Ishikawa (cell line): ENCODE results near the gene ZNRF2.

Source experiments
- CREB1 ChIP-seq: IDR thresholded peaks from 2 replicates; pipeline ENCODE4 v1.6.1; 2012; ENCODE audit warnings: low read depth
- EGR1 ChIP-seq: IDR thresholded peaks from 2 replicates; pipeline ENCODE4 v1.6.1; 2012
- EP300 ChIP-seq: IDR thresholded peaks from 2 replicates; pipeline ENCODE4 v1.6.1; 2012; ENCODE audit warnings: borderline replicate concordance
- NFIC ChIP-seq: IDR thresholded peaks from 2 replicates; pipeline ENCODE4 v1.6.1; 2012
- RAD21 ChIP-seq: IDR thresholded peaks from 2 replicates; pipeline ENCODE4 v1.6.1; 2012; ENCODE audit warnings: low read depth
- TAF1 ChIP-seq: IDR thresholded peaks from 2 replicates; pipeline ENCODE4 v1.6.1; 2012; ENCODE audit warnings: low read depth, mild to moderate bottlenecking
- TCF12 ChIP-seq: IDR thresholded peaks from 2 replicates; pipeline ENCODE4 v1.6.1; 2012; ENCODE audit warnings: low read depth
- TEAD4 ChIP-seq: IDR thresholded peaks from 2 replicates; pipeline ENCODE4 v1.6.1; 2012
- YY1 ChIP-seq: IDR thresholded peaks from 2 replicates; pipeline ENCODE4 v1.6.1; 2012; ENCODE audit warnings: low read depth
- ZBTB7A ChIP-seq: IDR thresholded peaks from 2 replicates; pipeline ENCODE4 v1.6.1; 2012; ENCODE audit warnings: low read depth
- TF ChIP-seq, protein P1 (sequence below): IDR thresholded peaks from 2 replicates; pipeline ENCODE4 v1.6.1; 2012

DNA sequence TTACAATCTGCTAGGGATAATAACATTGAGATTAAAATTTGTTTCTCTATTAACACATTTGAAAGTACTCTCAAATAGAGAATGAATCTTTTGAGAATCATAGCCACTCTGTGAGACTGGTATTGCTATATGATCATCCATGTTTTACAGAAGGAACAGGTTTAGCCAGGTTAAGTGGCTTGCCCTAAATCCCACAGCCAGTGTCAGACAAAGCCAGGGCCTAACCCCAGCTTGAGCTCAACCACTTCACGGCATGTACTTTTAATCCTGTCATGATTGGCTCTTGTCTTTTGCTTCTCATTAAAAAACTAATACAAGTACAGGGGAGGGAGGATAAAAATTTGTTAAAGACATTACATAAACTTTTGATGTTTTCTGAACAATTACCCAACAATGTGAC, 3.8 kb upstream of the ZNRF2 start:
- no peak for TF ChIP-seq CREB1
- no peak for TF ChIP-seq TAF1
- TF ChIP-seq, protein P1, sequence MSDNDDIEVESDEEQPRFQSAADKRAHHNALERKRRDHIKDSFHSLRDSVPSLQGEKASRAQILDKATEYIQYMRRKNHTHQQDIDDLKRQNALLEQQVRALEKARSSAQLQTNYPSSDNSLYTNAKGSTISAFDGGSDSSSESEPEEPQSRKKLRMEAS, result no peak
- no peak for TF ChIP-seq TEAD4
- no peak for TF ChIP-seq ZBTB7A
- TF ChIP-seq EP300, result no peak
- no peak for TF ChIP-seq RAD21
- no peak for TF ChIP-seq EGR1
- no peak for TF ChIP-seq NFIC
- no peak for TF ChIP-seq YY1
- no peak for TF ChIP-seq TCF12
